Left lung (tissue), 10 donors: Measurements from ENCODE around the gene CCDC180. TPM values are rescaled to one million over a fixed set of nuclear protein-coding genes. Genes with fewer than 3 reads are reported as not detected.

Experiments used
- ATAC-seq: fragments of 200-7000 bp; cut with Tn5 transposase; one replicate; pipeline ENCODE4 v1.9.1; 2020; ENCODE audit warnings: moderate library complexity
- DNase-seq, 4 donors: peaks; one replicate each; pipeline ENCODE4 v3.0.0-alpha.2; 2013 to 2020
- H3K27ac ChIP-seq, 2 donors: fragments of 200-600 bp; sonication (generic) in 1 of 2; one replicate each; pipeline versions ENCODE4 v1.5.0 to v1.8.0; 2020 to 2021
- H3K27me3 ChIP-seq, 2 donors: fragments of 200-600 bp; sonication (generic) in 1 of 2; one replicate each; pipeline versions ENCODE4 v1.5.0 to v1.8.0; 2020 to 2021
- H3K36me3 ChIP-seq, 2 donors: fragments of 200-600 bp; sonication (generic) in 1 of 2; one replicate each; pipeline versions ENCODE4 v1.5.0 to v1.8.0; 2020 to 2021
- H3K4me1 ChIP-seq, 2 donors: fragments of 200-600 bp; one replicate each; pipeline ENCODE4 v1.8.0; 2021
- H3K4me3 ChIP-seq, 2 donors: fragments of 200-600 bp; sonication (generic) in 1 of 2; one replicate each; pipeline versions ENCODE4 v1.5.0 to v1.8.0; 2020 to 2021; ENCODE audit warnings: mild to moderate bottlenecking in 1 of 2
- H3K9me3 ChIP-seq, 2 donors: fragments of 200-600 bp; sonication (generic) in 1 of 2; one replicate each; pipeline versions ENCODE4 v1.5.0 to v1.8.0; 2020 to 2021
- CTCF ChIP-seq, 2 donors: fragments of 200-600 bp; sonication (generic) in 1 of 2; IDR thresholded peaks; one replicate each; pipeline versions ENCODE4 v1.5.0 to v1.8.0; 2021; ENCODE audit warnings: antibody characterized with exemption in 2 of 2
- intact Hi-C, 2 donors: fragments of 100-400 bp; cut with DNase I; formaldehyde crosslinking; loops; one replicate each; pipeline versions ENCODE4 v1.11.2 to v1.14.2; 2022
- polyA plus RNA-seq, 6 donors: library from polyadenylated mRNA; unstranded; fragments of 120-200 nt; gene quantifications; one replicate each; pipeline ENCODE4 v1.2.1, GENCODE V29; 2013; ENCODE audit not compliant: insufficient read length in 6 of 6
- total RNA-seq, 2 donors: library from RNA; stranded (reverse); fragmentation: NEBNext Ultra II Directional; extraction: Animal tissue kit (Norgen Biotek cat#: 25700); gene quantifications; one replicate each; pipeline ENCODE4 v1.2.1, GENCODE V29; 2021
- donor health status: DM: no; HTN: yes; CAD: no.
- donor health status: DM: no; HTN: no; CAD: no.

Gene CCDC180
- total and polyA plus RNA-seq, 8 donors, result 2.7 to 29.9 (median 25.2) TPM

GRCh38 chr9:97310023-97310422 lies 2.6 kb downstream of the CCDC180 start:
- H3K4me3 ChIP-seq, result no peak overlapping the region
- H3K36me3 ChIP-seq, result peaks cover 0 to 19% of the 10 kb centered on the region in 2 donors
- no peak for TF ChIP-seq CTCF (IDR thresholded peaks at IDR 0.05)
- no peak for DNase-seq
- no peaks in the 10 kb centered on the region for H3K9me3 ChIP-seq
- intact Hi-C loops, result no loop called here
- H3K4me1 ChIP-seq, result no peaks in the 10 kb centered on the region
- no peak for ATAC-seq
- no peaks in the 10 kb centered on the region for H3K27me3 ChIP-seq
- no peak overlapping the region for H3K27ac ChIP-seq

- no peak overlapping the region for H3K4me3 ChIP-seq
- no peaks in the 10 kb centered on the region for H3K27me3 ChIP-seq
- H3K27ac ChIP-seq, result no peak overlapping the region
- TF ChIP-seq CTCF (IDR thresholded peaks at IDR 0.05), result no peak
- no peak for ATAC-seq
- DNase-seq, result no peak
- no peaks in the 10 kb centered on the region for H3K9me3 ChIP-seq
- peaks cover 0 to 24% of the 10 kb centered on the region in 2 donors for H3K36me3 ChIP-seq
- intact Hi-C loops, result no loop called here
- no peaks in the 10 kb centered on the region for H3K4me1 ChIP-seq
These were observed 3.4 kb downstream of the CCDC180 start for GRCh38 chr9:97310896-97311295.

- no peak for TF ChIP-seq CTCF (IDR thresholded peaks at IDR 0.05)
- peaks cover 0 to 32% of the 10 kb centered on the region in 2 donors for H3K36me3 ChIP-seq
- no peaks in the 10 kb centered on the region for H3K9me3 ChIP-seq
- DNase-seq, result no peak
- no peaks in the 10 kb centered on the region for H3K27me3 ChIP-seq
- ATAC-seq, result no peak
- no peak overlapping the region for H3K27ac ChIP-seq
- intact Hi-C loops, result no loop called here
- no peak overlapping the region for H3K4me3 ChIP-seq
- H3K4me1 ChIP-seq, result no peaks in the 10 kb centered on the region
These were observed 4.5 kb downstream of the CCDC180 start for GRCh38 chr9:97311798-97312500.

GRCh38 chr9:97312556-97312955 lies 5.1 kb downstream of the CCDC180 start:
- H3K36me3 ChIP-seq, result peaks cover 0 to 36% of the 10 kb centered on the region in 2 donors
- H3K27me3 ChIP-seq, result no peaks in the 10 kb centered on the region
- no peak overlapping the region for H3K4me3 ChIP-seq
- H3K4me1 ChIP-seq, result no peaks in the 10 kb centered on the region
- H3K27ac ChIP-seq, result no peak overlapping the region
- no peak for TF ChIP-seq CTCF (IDR thresholded peaks at IDR 0.05)
- no peak for ATAC-seq
- intact Hi-C loops, result no loop called here
- DNase-seq, result no peak
- H3K9me3 ChIP-seq, result no peaks in the 10 kb centered on the region

DNA sequence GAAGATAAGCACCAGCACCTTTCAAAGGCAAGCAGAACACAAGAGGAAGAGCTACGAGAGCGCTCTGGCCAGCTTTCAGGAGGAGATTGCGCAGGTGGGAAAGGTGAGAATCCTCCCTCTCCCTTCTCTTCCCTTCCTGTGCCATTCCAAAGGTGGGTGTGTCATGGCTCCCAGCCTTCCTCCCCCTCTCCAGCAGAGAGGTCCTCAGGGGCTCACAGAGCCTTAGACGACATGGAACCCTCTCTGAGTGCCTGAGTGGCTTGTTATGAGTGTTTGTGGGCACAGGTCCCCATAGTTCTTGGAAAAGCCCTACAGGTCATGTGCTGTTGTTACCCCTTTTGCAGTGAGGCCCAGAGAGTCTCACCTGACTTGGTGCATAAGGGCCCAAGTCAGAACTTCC lies 5.8 kb downstream of the CCDC180 start:
- H3K27ac ChIP-seq, result no peak overlapping the region

More for the DNA sequence above, 5.8 kb downstream of the CCDC180 start:
- no peaks in the 10 kb centered on the region for H3K4me1 ChIP-seq
- DNase-seq (peak in 1 of 4 donors; percentile 52), ATAC-seq (peak; percentile 88)
- H3K36me3 ChIP-seq, result peaks cover 0 to 36% of the 10 kb centered on the region in 2 donors
- H3K4me3 ChIP-seq, result no peak overlapping the region
- no peaks in the 10 kb centered on the region for H3K9me3 ChIP-seq
- no peaks in the 10 kb centered on the region for H3K27me3 ChIP-seq
- intact Hi-C loops, result no loop called here
- TF ChIP-seq CTCF (IDR thresholded peaks at IDR 0.05), result no peak
